Hypothalamus (tissue), 51 donors: ENCODE results near the gene CD274.
"Not testable (repeated sequence)": the region's sequence is repeated elsewhere in the genome, so short reads cannot be mapped to it uniquely, and the experiment has no call there.

Experiments
- DNase-seq, 51 donors: peaks; one replicate each; lab custom pipeline; 2025; lab: John Stamatoyannopoulos, UW

CD274 gene

GRCh38 chr9:5450359-5451091 lies at the start of gene CD274:
Gene CD274, plus strand, starts transcription at chr9:5450542. Its CDS starts 5,572 bp downstream, at chr9:5456114.
- DNase-seq, result peak in 46 of 51 donors; percentile 9 to 80 (median 63)

- DNase-seq, result no peak
Measured at GRCh38 chr9:5402217-5402616, 48.1 kb upstream of the CD274 start.

- DNase-seq, result no peak
Measured at GRCh38 chr9:5408596-5408995, 41.7 kb upstream of the CD274 start.

GRCh38 chr9:5416953-5417352 lies 33.4 kb upstream of the CD274 start:
- DNase-seq, result no peak

GRCh38 chr9:5418481-5418880 lies 31.9 kb upstream of the CD274 start:
- DNase-seq, result no peak

- no peak for DNase-seq
Measured at GRCh38 chr9:5419987-5420386, 30.4 kb upstream of the CD274 start.

GRCh38 chr9:5421163-5421562 lies 29.2 kb upstream of the CD274 start:
- DNase-seq, result no peak

- DNase-seq, result no peak
Measured at GRCh38 chr9:5422276-5422675, 28.1 kb upstream of the CD274 start.

GRCh38 chr9:5425006-5425628 lies 25.2 kb upstream of the CD274 start:
- DNase-seq, result no peak

- DNase-seq, result no peak
Measured at GRCh38 chr9:5427005-5427404, 23.3 kb upstream of the CD274 start.

- no peak for DNase-seq
Measured at GRCh38 chr9:5428172-5428571, 22.2 kb upstream of the CD274 start.

- DNase-seq, result no peak
Measured at GRCh38 chr9:5428794-5429528, 21.4 kb upstream of the CD274 start.

GRCh38 chr9:5429873-5430564 lies 20.3 kb upstream of the CD274 start:
- peak in 4 of 51 donors; percentile 12 to 22 (median 16) for DNase-seq

- no peak for DNase-seq
Measured at GRCh38 chr9:5430912-5431311, 19.4 kb upstream of the CD274 start.

- DNase-seq, result not testable (repeated sequence)
Measured at GRCh38 chr9:5432890-5433289, 17.5 kb upstream of the CD274 start.

- not testable (repeated sequence) for DNase-seq
Measured at GRCh38 chr9:5433328-5433727, 17.0 kb upstream of the CD274 start.

GRCh38 chr9:5433841-5434810 lies 16.2 kb upstream of the CD274 start:
- DNase-seq, result not testable (repeated sequence)

- no peak for DNase-seq
Measured at GRCh38 chr9:5435912-5436311, 14.4 kb upstream of the CD274 start.

GRCh38 chr9:5436441-5436840 lies 13.9 kb upstream of the CD274 start:
- no peak for DNase-seq
